IPS-20b (cell line): ENCODE results near the gene BDP1.
"Not testable (repeated sequence)": the region's sequence is repeated elsewhere in the genome, so short reads cannot be mapped to it uniquely, and the experiment has no call there.

ENCODE experiments used
- H3K27ac ChIP-seq: one replicate; pipeline ENCODE4 v1.5.1; 2013; ENCODE audit warnings: low read length
- H3K27me3 ChIP-seq: 2 replicates; pipeline ENCODE4 v1.6.1; 2013; ENCODE audit warnings: mild to moderate bottlenecking, low read length, inconsistent platforms; ENCODE audit not compliant: insufficient read depth
- H3K36me3 ChIP-seq: 2 replicates; pipeline ENCODE4 v1.6.1; 2013; ENCODE audit warnings: low read depth, mild to moderate bottlenecking, inconsistent platforms, low read length, moderate library complexity; ENCODE audit not compliant: insufficient read depth
- H3K4me1 ChIP-seq: 2 replicates; pipeline ENCODE4 v1.6.1; 2013; ENCODE audit warnings: mild to moderate bottlenecking, control low read depth, inconsistent platforms, low read length, moderate library complexity; ENCODE audit not compliant: insufficient read depth
- H3K4me3 ChIP-seq: 2 replicates; pipeline ENCODE4 v1.5.1; 2013; ENCODE audit warnings: mild to moderate bottlenecking, low read length, inconsistent platforms
- H3K9ac ChIP-seq: 2 replicates; pipeline ENCODE4 v1.6.1; 2013; ENCODE audit warnings: low read depth, mild to moderate bottlenecking, inconsistent platforms, low read length, moderate library complexity
- H3K9me3 ChIP-seq: 2 replicates; pipeline ENCODE4 v1.6.1; 2013; ENCODE audit warnings: mild to moderate bottlenecking, low read depth, low read length, inconsistent platforms; ENCODE audit not compliant: insufficient read depth

Gene BDP1

GRCh38 chr5:71445523-71446152 is 9.8 kb upstream of the BDP1 start:
- not testable (repeated sequence) for H3K27ac ChIP-seq, H3K9me3 ChIP-seq, H3K36me3 ChIP-seq, H3K4me1 ChIP-seq, H3K9ac ChIP-seq
- Histone ChIP-seq H3K4me3 (peak overlapping the region; percentile 59), H3K27me3 (peaks cover 21% of the 10 kb centered on the region)

- H3K4me3 ChIP-seq = peak overlapping the region; percentile 59; the same call in 1 of the 2 replicates
- H3K9me3 ChIP-seq, H3K4me1 ChIP-seq, H3K27ac ChIP-seq, H3K9ac ChIP-seq, H3K36me3 ChIP-seq: not testable (repeated sequence)
- peaks cover 21% of the 10 kb centered on the region for H3K27me3 ChIP-seq
Observed at GRCh38 chr5:71446540-71447216, 8.8 kb upstream of the BDP1 start.

- not testable (repeated sequence) for H3K27ac ChIP-seq, H3K9ac ChIP-seq, H3K4me3 ChIP-seq, H3K36me3 ChIP-seq, H3K4me1 ChIP-seq, H3K9me3 ChIP-seq
- H3K27me3 ChIP-seq = peaks cover 21% of the 10 kb centered on the region
Observed at GRCh38 chr5:71447218-71447808, 8.1 kb upstream of the BDP1 start.

GRCh38 chr5:71452876-71453275 is 2.6 kb upstream of the BDP1 start:
- H3K4me1 ChIP-seq = peaks cover 5% of the 10 kb centered on the region; the same call in 1 of the 2 replicates
- H3K9me3 ChIP-seq = no peaks in the 10 kb centered on the region
- no peaks in the 10 kb centered on the region for H3K27me3 ChIP-seq
- H3K27ac ChIP-seq = no peak overlapping the region
- no peak overlapping the region for H3K9ac ChIP-seq
- H3K36me3 ChIP-seq = no peaks in the 10 kb centered on the region
- no peak overlapping the region for H3K4me3 ChIP-seq

- Histone ChIP-seq H3K27ac (no peak overlapping the region), H3K4me1 (peaks cover 5% of the 10 kb centered on the region; the same call in 1 of the 2 replicates), H3K9ac (peak overlapping the region; percentile 89; the same call in 1 of the 2 replicates), H3K36me3 (peaks cover 17% of the 10 kb centered on the region), H3K9me3 (no peaks in the 10 kb centered on the region), H3K27me3 (no peaks in the 10 kb centered on the region), H3K4me3 (peak overlapping the region; percentile 98)
Observed at GRCh38 chr5:71454913-71455312, 538 bp upstream of the BDP1 start.

- peaks cover 5% of the 10 kb centered on the region; the same call in 1 of the 2 replicates for H3K4me1 ChIP-seq
- no peaks in the 10 kb centered on the region for H3K9me3 ChIP-seq
- peak overlapping the region; percentile 98 for H3K4me3 ChIP-seq
- H3K27ac ChIP-seq = no peak overlapping the region
- peak overlapping the region; percentile 89 for H3K9ac ChIP-seq
- H3K27me3 ChIP-seq = no peaks in the 10 kb centered on the region
- peaks cover 31% of the 10 kb centered on the region for H3K36me3 ChIP-seq
Observed at GRCh38 chr5:71456362-71456743, 902 bp downstream of the BDP1 start.

- H3K4me1 ChIP-seq = peaks cover 5% of the 10 kb centered on the region; the same call in 1 of the 2 replicates
- no peaks in the 10 kb centered on the region for H3K27me3 ChIP-seq
- peak overlapping the region; percentile 98 for H3K4me3 ChIP-seq
- peak overlapping the region; percentile 89; the same call in 1 of the 2 replicates for H3K9ac ChIP-seq
- no peaks in the 10 kb centered on the region for H3K9me3 ChIP-seq
- H3K27ac ChIP-seq = no peak overlapping the region
- H3K36me3 ChIP-seq = peaks cover 38% of the 10 kb centered on the region
Observed at GRCh38 chr5:71457106-71457505, 1.7 kb downstream of the BDP1 start.

GRCh38 chr5:71460693-71461092 is 5.2 kb downstream of the BDP1 start:
- Histone ChIP-seq H3K27me3 (no peaks in the 10 kb centered on the region), H3K36me3 (peaks cover 74% of the 10 kb centered on the region)

GRCh38 chr5:71461360-71461759 is 5.9 kb downstream of the BDP1 start:
- Histone ChIP-seq H3K27ac (no peak overlapping the region), H3K9ac (no peak overlapping the region), H3K9me3 (no peaks in the 10 kb centered on the region), H3K36me3 (peaks cover 80% of the 10 kb centered on the region), H3K27me3 (no peaks in the 10 kb centered on the region), H3K4me3 (no peak overlapping the region), H3K4me1 (peaks cover 5% of the 10 kb centered on the region; the same call in 1 of the 2 replicates)

More at GRCh38 chr5:71460693-71461092, 5.2 kb downstream of the BDP1 start:
- H3K9me3 ChIP-seq = no peaks in the 10 kb centered on the region
- no peak overlapping the region for H3K27ac ChIP-seq
- H3K4me3 ChIP-seq = no peak overlapping the region
- H3K9ac ChIP-seq = no peak overlapping the region
- H3K4me1 ChIP-seq = peaks cover 5% of the 10 kb centered on the region; the same call in 1 of the 2 replicates

GRCh38 chr5:71471193-71471592 is 15.7 kb downstream of the BDP1 start:
- Histone ChIP-seq H3K4me1 (no peaks in the 10 kb centered on the region), H3K36me3 (peaks cover 62% of the 10 kb centered on the region), H3K27ac (no peak overlapping the region), H3K9me3 (no peaks in the 10 kb centered on the region), H3K27me3 (no peaks in the 10 kb centered on the region), H3K9ac (no peak overlapping the region), H3K4me3 (no peak overlapping the region)

GRCh38 chr5:71475788-71476384 is 20.4 kb downstream of the BDP1 start:
- no peaks in the 10 kb centered on the region for H3K27me3 ChIP-seq
- peaks cover 51% of the 10 kb centered on the region for H3K36me3 ChIP-seq
- H3K4me3 ChIP-seq = no peak overlapping the region
- H3K27ac ChIP-seq = no peak overlapping the region
- no peaks in the 10 kb centered on the region for H3K4me1 ChIP-seq
- H3K9ac ChIP-seq = no peak overlapping the region
- no peaks in the 10 kb centered on the region for H3K9me3 ChIP-seq
